ENCODE data around the gene RERG.

The RERG gene

GRCh38 chr12:15183821-15184220 lies 37.4 kb downstream of the RERG start:
- no peak for DNase-seq

- no peak for DNase-seq
These were observed 40.1 kb downstream of the RERG start for GRCh38 chr12:15181017-15181683.

- DNase-seq, result no peak
These were observed 40.9 kb downstream of the RERG start for GRCh38 chr12:15180325-15180724.

GRCh38 chr12:15179672-15180071 lies 41.5 kb downstream of the RERG start:
- DNase-seq, result no peak

- no peak for DNase-seq
These were observed 48.1 kb downstream of the RERG start for GRCh38 chr12:15173142-15173541.

- DNase-seq, result no peak
These were observed 49.0 kb downstream of the RERG start for GRCh38 chr12:15172060-15172822.

GRCh38 chr12:15171012-15171655 lies 50.1 kb downstream of the RERG start:
- no peak for DNase-seq

GRCh38 chr12:15168026-15168678 lies 53.1 kb downstream of the RERG start:
- no peak for DNase-seq

- peak in 1 of 2 donors; percentile 14 for DNase-seq
These were observed 56.1 kb downstream of the RERG start for GRCh38 chr12:15165012-15165659.

GRCh38 chr12:15163030-15163976 lies 57.9 kb downstream of the RERG start:
- no peak for DNase-seq

- DNase-seq, result no peak
These were observed 63.1 kb downstream of the RERG start for GRCh38 chr12:15158083-15158482.

GRCh38 chr12:15157269-15157671 lies 63.9 kb downstream of the RERG start:
- DNase-seq, result no peak

GRCh38 chr12:15155271-15155670 lies 65.9 kb downstream of the RERG start:
- no peak for DNase-seq

GRCh38 chr12:15154103-15154502 lies 67.1 kb downstream of the RERG start:
- no peak for DNase-seq

GRCh38 chr12:15152868-15153267 lies 68.3 kb downstream of the RERG start:
- DNase-seq, result no peak

GRCh38 chr12:15152456-15152855 lies 68.8 kb downstream of the RERG start:
- DNase-seq, result no peak

- DNase-seq, result peak in 1 of 2 donors; percentile 55
These were observed 69.8 kb downstream of the RERG start for GRCh38 chr12:15151161-15152091.

GRCh38 chr12:15146585-15146984 lies 74.6 kb downstream of the RERG start:
- no peak for DNase-seq

GRCh38 chr12:15143467-15143866 lies 77.8 kb downstream of the RERG start:
- no peak for DNase-seq

GRCh38 chr12:15142711-15143110 lies 78.5 kb downstream of the RERG start:
- DNase-seq, result no peak

GRCh38 chr12:15131431-15131830 lies 89.8 kb downstream of the RERG start:
- DNase-seq, result no peak

Measured in hippocampal formation (tissue), 2 donors.